Skeletal muscle satellite cell (primary cell): ENCODE data around the gene RPP30. TPM values are rescaled to one million over a fixed set of nuclear protein-coding genes. Genes with fewer than 3 reads are reported as not detected.

ENCODE experiments used
- H3K27me3 ChIP-seq: 2 replicates; pipeline ENCODE4 v1.7.0; 2013; ENCODE audit warnings: low read length; ENCODE audit not compliant: control insufficient read depth, insufficient read depth
- H3K36me3 ChIP-seq: 2 replicates; pipeline ENCODE4 v1.7.0; 2013; ENCODE audit warnings: mild to moderate bottlenecking, control low read depth, low read length; ENCODE audit not compliant: insufficient read depth
- H3K4me1 ChIP-seq: 2 replicates; pipeline ENCODE4 v1.7.0; 2013; ENCODE audit warnings: low read length; ENCODE audit not compliant: control insufficient read depth, insufficient read depth
- H3K4me2 ChIP-seq: 2 replicates; pipeline ENCODE4 v1.7.0; 2013; ENCODE audit warnings: mild to moderate bottlenecking, low read length
- H3K4me3 ChIP-seq: 2 replicates; pipeline ENCODE4 v1.7.0; 2013; ENCODE audit warnings: low read length
- H3K9ac ChIP-seq: 2 replicates; pipeline ENCODE4 v1.7.0; 2013; ENCODE audit warnings: mild to moderate bottlenecking, low read depth, low read length, moderate library complexity
- H3K9me3 ChIP-seq: replicated peaks from 2 replicates; pipeline ENCODE4 v1.7.0; 2013; ENCODE audit warnings: mild to moderate bottlenecking, control low read depth, low read length
- total RNA-seq: library from RNA; depleted of rRNA; stranded (reverse); fragments of >200 nt; gene quantifications from 2 replicates; pipeline ENCODE4 v1.2.3, GENCODE V29; 2012; rRNA removed

RPP30 gene
- 50.4 and 56.1 TPM in 2 replicates for total RNA-seq

DNA sequence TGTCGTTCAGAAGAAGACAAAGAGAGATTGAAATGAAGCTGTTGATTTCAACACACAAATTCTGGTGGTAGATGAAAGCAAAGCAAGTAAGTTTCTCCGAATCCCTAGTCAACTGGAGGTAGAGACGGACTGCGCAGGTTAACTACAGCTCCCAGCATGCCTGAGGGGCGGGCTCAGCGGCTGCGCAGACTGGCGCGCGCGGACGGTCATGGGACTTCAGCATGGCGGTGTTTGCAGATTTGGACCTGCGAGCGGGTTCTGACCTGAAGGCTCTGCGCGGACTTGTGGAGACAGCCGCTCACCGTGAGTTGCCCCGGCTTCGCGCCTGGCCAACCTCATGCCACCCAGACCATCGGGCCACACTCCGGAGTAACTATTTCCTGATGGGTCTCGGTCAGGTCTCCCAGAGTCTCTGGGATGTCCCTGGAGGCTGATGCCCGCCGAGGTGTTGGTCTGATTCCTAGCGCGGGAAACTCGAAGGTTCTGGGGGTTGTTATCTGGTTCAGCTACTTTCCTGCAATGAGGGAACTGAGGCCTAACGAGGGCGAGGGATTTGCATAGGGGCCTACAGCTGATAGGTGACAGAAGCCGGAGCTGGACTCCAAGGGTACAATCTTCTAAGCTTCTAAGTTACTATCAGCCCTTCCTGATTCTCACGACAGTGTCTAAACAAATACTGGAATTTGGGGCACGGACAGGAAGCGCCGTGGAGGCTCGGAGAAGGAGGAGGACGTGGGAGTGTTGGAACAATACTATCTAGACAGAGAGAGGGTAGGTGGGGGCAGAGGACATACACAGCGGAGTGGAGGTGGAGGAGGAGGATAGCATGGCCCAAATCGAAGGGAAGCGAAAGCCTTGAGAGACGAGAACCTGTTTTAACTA is at the start of gene RPP30:
Gene RPP30, plus strand, starts transcription at position 209 of the 882 bp plus-strand sequence. Its CDS starts 13 bp downstream, at position 222.
- H3K4me2 ChIP-seq, result peak within 1 kb of the TSS; percentile 95
- H3K9me3 ChIP-seq, result no peaks in the 10 kb centered on the region
- H3K4me1 ChIP-seq, result peaks cover 6% of the 10 kb centered on the region
- H3K27me3 ChIP-seq, result peaks cover 9% of the 10 kb centered on the region
- H3K4me3 ChIP-seq, result peak within 1 kb of the TSS; percentile 91
- peaks cover 14% of the 10 kb centered on the region for H3K36me3 ChIP-seq
- H3K9ac ChIP-seq, result peak within 1 kb of the TSS; percentile 87

DNA sequence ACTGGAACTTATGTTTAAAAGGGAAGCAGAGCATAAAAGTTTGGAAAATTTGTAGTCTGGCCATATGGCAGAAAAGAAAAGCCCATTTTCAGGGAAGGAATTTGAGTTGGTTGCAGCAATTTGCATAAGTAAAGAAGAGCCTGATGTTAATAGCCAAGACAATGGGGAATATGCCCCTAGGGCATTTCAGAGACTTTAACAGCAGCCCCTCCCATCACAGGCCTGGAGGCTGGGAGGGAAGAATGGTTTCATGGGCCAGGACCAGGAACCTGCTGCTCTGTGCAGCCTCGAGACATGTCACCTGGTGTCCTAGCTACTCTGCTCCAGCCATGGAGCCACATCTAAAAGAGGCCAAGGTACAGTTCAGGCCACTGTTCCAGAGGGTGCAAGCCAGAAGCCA is 49.3 kb upstream of the RPP30 start:
- H3K9me3 ChIP-seq, result no peaks in the 10 kb centered on the region
- no peak overlapping the region for H3K4me3 ChIP-seq
- no peaks in the 10 kb centered on the region for H3K27me3 ChIP-seq
- H3K4me2 ChIP-seq, result no peak overlapping the region
- no peak overlapping the region for H3K9ac ChIP-seq
- H3K36me3 ChIP-seq, result no peaks in the 10 kb centered on the region
- no peaks in the 10 kb centered on the region for H3K4me1 ChIP-seq

GRCh38 chr10:90832111-90832510 is 39.7 kb upstream of the RPP30 start:
- H3K9ac ChIP-seq, result no peak overlapping the region
- no peaks in the 10 kb centered on the region for H3K36me3 ChIP-seq
- H3K4me2 ChIP-seq, result no peak overlapping the region
- no peaks in the 10 kb centered on the region for H3K4me1 ChIP-seq
- H3K27me3 ChIP-seq, result no peaks in the 10 kb centered on the region
- no peak overlapping the region for H3K4me3 ChIP-seq
- H3K9me3 ChIP-seq, result no peaks in the 10 kb centered on the region

DNA sequence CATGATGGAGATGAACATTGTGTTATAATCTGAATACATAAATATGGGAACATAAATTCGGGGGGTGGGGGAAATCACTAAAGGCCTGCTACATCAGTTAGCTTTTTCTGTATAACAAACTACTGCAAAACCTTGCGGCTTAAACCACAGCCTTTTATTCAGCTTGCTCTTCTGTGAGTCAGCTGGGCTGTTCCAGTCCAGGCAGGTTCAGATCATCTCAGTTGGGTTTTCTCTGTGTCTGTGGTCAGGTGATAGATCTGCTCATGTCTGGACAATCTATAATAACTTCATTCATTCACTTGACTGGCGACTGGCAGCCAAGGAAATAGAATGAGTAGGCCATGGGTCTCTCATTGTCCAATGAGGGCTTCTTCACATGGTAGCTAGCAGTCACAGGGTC is 37.4 kb upstream of the RPP30 start:
- H3K4me1 ChIP-seq, result no peaks in the 10 kb centered on the region
- no peaks in the 10 kb centered on the region for H3K9me3 ChIP-seq

DNA sequence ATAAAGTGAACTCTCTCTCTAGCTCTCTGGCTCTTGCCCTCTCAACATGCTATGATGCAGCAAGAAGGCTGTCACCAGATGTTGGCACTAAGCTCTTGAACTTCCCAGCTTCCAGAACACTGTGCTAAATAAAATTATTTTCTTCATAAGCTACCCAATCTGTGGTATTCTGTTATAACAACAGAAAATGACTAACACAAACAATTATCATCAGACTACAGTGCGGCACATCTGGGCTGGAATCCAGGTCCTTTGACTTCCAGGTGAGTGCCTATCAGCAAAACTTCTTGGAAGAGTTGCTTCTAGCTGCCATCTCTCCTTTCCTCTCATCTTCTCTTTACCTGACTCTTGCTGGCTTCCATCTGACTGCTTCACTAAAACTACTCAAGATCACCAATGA is 34.3 kb upstream of the RPP30 start:
- no peak overlapping the region for H3K4me3 ChIP-seq

More for the DNA sequence above, 37.4 kb upstream of the RPP30 start:
- H3K4me3 ChIP-seq, result no peak overlapping the region
- H3K36me3 ChIP-seq, result no peaks in the 10 kb centered on the region
- no peaks in the 10 kb centered on the region for H3K27me3 ChIP-seq
- no peak overlapping the region for H3K4me2 ChIP-seq
- H3K9ac ChIP-seq, result no peak overlapping the region

DNA sequence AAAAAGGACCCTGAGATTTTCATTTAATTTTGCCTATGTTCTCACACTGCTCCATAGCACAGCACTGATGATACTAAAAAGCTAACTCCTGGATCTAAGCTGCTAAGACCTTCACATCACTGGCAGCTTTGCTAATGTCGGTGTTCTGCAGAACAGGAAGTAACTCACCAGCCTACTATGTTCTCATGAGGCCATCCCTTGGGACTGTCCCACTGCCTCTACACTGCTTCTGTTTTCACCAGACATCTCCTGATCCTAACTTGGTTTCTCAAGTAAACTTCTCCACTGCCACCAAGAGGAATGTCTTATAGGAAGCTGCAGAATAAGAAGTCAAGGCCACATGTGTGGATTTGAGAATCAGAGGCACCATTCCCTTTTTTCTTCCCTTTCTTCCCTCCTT is 29.0 kb upstream of the RPP30 start:
- no peak overlapping the region for H3K4me2 ChIP-seq
- no peaks in the 10 kb centered on the region for H3K36me3 ChIP-seq
- H3K27me3 ChIP-seq, result no peaks in the 10 kb centered on the region
- no peaks in the 10 kb centered on the region for H3K9me3 ChIP-seq
- H3K4me3 ChIP-seq, result no peak overlapping the region
- no peak overlapping the region for H3K9ac ChIP-seq
- peaks cover 24% of the 10 kb centered on the region for H3K4me1 ChIP-seq

More for the DNA sequence above, 34.3 kb upstream of the RPP30 start:
- Histone ChIP-seq H3K9ac (no peak overlapping the region), H3K4me2 (no peak overlapping the region), H3K36me3 (no peaks in the 10 kb centered on the region), H3K9me3 (no peaks in the 10 kb centered on the region), H3K4me1 (peaks cover under 1% of the 10 kb centered on the region), H3K27me3 (no peaks in the 10 kb centered on the region)

DNA sequence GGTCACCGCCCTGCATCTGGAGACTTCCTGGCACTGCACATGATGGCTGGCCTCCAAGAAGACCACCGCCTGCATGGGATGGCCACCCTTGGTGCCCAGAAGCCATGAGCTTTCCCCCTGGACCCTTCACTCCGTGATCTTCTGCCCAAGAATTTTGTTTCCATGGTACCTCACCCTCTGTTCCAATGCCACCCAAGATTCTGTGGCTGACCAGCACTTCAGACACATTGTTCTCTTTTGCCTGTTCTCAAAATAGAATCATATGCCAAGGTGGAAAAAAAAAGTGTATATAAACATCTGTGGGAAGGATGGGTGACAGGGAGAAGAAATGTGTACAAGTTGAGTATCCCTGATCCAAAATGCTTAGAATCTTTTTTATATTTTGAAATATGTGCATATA is 26.0 kb upstream of the RPP30 start:
- Histone ChIP-seq H3K4me3 (no peak overlapping the region), H3K9me3 (peaks cover under 1% of the 10 kb centered on the region), H3K9ac (no peak overlapping the region), H3K27me3 (no peaks in the 10 kb centered on the region), H3K4me2 (no peak overlapping the region), H3K36me3 (no peaks in the 10 kb centered on the region), H3K4me1 (peaks cover 34% of the 10 kb centered on the region)

- Histone ChIP-seq H3K4me3 (no peak overlapping the region), H3K4me1 (peaks cover 34% of the 10 kb centered on the region), H3K9ac (peak overlapping the region; percentile 50), H3K36me3 (no peaks in the 10 kb centered on the region), H3K4me2 (peak overlapping the region; percentile 61), H3K9me3 (peaks cover 4% of the 10 kb centered on the region), H3K27me3 (no peaks in the 10 kb centered on the region)
These were observed 25.0 kb upstream of the RPP30 start for GRCh38 chr10:90846746-90847145.

DNA sequence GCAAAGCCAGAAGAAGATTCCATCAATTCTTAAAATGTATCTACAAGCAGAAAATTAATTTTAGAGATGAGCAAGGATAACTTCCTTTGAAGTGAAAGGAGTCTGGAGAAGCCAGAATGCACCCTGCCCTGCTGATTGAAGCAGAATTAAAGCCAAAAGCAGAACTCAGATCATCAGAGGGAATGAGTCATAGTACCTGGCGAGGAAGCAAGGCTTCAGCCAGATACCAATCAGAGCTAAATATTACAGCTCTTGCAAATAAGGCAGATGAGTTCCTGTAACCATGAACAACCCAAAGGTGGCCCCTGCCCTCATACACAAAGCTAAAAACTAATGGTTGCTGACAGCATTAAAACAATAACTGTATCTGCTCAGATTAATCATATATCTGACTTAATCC is 24.3 kb upstream of the RPP30 start:
- peaks cover 34% of the 10 kb centered on the region for H3K4me1 ChIP-seq
- H3K36me3 ChIP-seq, result no peaks in the 10 kb centered on the region
- peaks cover 4% of the 10 kb centered on the region for H3K9me3 ChIP-seq
- H3K4me3 ChIP-seq, result no peak overlapping the region
- peak overlapping the region; percentile 61 for H3K4me2 ChIP-seq
- peak overlapping the region; percentile 50 for H3K9ac ChIP-seq
- no peaks in the 10 kb centered on the region for H3K27me3 ChIP-seq

GRCh38 chr10:90849956-90850749 is 21.6 kb upstream of the RPP30 start:
- Histone ChIP-seq H3K4me1 (peaks cover 29% of the 10 kb centered on the region), H3K36me3 (no peaks in the 10 kb centered on the region), H3K4me2 (peak overlapping the region; percentile 16), H3K4me3 (no peak overlapping the region), H3K9ac (no peak overlapping the region), H3K9me3 (peaks cover 4% of the 10 kb centered on the region), H3K27me3 (no peaks in the 10 kb centered on the region)

DNA sequence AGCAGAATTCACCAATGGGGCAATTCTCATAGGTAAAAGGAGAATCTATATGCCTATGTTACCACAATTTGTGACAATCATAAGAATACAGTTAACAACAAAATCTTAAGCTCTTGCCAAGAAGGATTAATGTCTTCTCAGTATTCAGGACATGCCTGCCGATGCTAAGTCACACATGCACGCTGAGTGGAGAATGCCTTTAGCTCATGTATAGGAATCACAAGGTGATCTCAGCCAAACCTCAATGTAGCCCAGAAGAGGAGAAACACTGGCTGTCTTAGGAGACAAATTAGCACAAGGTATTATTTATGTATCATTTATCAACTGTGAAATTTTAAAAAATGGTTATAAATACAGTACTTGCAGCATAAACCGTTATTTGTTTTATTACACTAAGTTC is 16.6 kb upstream of the RPP30 start:
- H3K9ac ChIP-seq, result no peak overlapping the region
- no peak overlapping the region for H3K4me3 ChIP-seq
- H3K36me3 ChIP-seq, result no peaks in the 10 kb centered on the region
- peak overlapping the region; percentile 96 for H3K4me2 ChIP-seq
- H3K27me3 ChIP-seq, result no peaks in the 10 kb centered on the region
- peaks cover 4% of the 10 kb centered on the region for H3K9me3 ChIP-seq
- peaks cover 34% of the 10 kb centered on the region for H3K4me1 ChIP-seq
